Upper lobe of left lung (tissue), 6 donors: ENCODE measurements around the gene AP1G1. TPM values are rescaled to one million over a fixed set of nuclear protein-coding genes. Genes with fewer than 3 reads are reported as not detected.

Experiments used
- ATAC-seq, 2 donors: fragments of 200-7000 bp; cut with Tn5 transposase; one replicate each; pipeline ENCODE4 v1.9.1; 2022; ENCODE audit warnings: mild to moderate bottlenecking in 2 of 2, moderate library complexity in 2 of 2; ENCODE audit not compliant: low FRiP score in 2 of 2
- DNase-seq, 2 donors: peaks; one replicate each; pipeline ENCODE4 v3.0.0-alpha.2; 2019 to 2020
- H3K27ac ChIP-seq, 4 donors: fragments of 200-600 bp; sonication (generic); one replicate each; pipeline ENCODE4 v1.5.1; 2016 to 2019
- H3K27me3 ChIP-seq, 4 donors: fragments of 200-600 bp; sonication (generic); one replicate each; pipeline ENCODE4 v1.5.1; 2017 to 2019
- H3K36me3 ChIP-seq, 4 donors: fragments of 200-600 bp; sonication (generic); one replicate each; pipeline ENCODE4 v1.5.1; 2016 to 2019
- H3K4me1 ChIP-seq, 4 donors: fragments of 200-600 bp; sonication (generic); one replicate each; pipeline ENCODE4 v1.5.1; 2018 to 2019
- H3K4me3 ChIP-seq, 4 donors: fragments of 200-600 bp; sonication (generic); one replicate each; pipeline ENCODE4 v1.5.1; 2017 to 2019; ENCODE audit warnings: mild to moderate bottlenecking in 2 of 4, moderate library complexity in 1 of 4
- H3K9me3 ChIP-seq, 4 donors: fragments of 200-600 bp; sonication (generic); one replicate each; pipeline ENCODE4 v1.5.1; 2018 to 2019
- CTCF ChIP-seq, 6 experiments: fragments of 450-650 bp in 4 of 6; fragments of 200-600 bp in 2 of 6; sonication (generic) in 2 of 6; IDR thresholded peaks; one replicate each; pipeline ENCODE4 v1.5.1; 2016 to 2019; ENCODE audit warnings: antibody characterized with exemption in 6 of 6
- EP300 ChIP-seq, 4 donors: sonication (generic); formaldehyde crosslinking; IDR thresholded peaks; one replicate each; pipeline ENCODE4 v1.5.1; 2017; ENCODE audit warnings: antibody characterized with exemption in 4 of 4, control low read depth in 2 of 4
- POLR2A ChIP-seq, 4 donors: fragments of 450-650 bp; IDR thresholded peaks; one replicate each; pipeline ENCODE4 v1.5.1; 2016 to 2017; ENCODE audit warnings: antibody characterized with exemption in 4 of 4, mild to moderate bottlenecking in 2 of 4
- POLR2AphosphoS5 ChIP-seq, 2 donors: sonication (generic); formaldehyde crosslinking; IDR thresholded peaks; one replicate each; pipeline ENCODE4 v1.5.1; 2017; ENCODE audit warnings: antibody characterized with exemption in 2 of 2
- WGBS, 2 donors: methylation state at CpG; one replicate each; pipeline ENCODE4 v1.1.5; 2017 to 2018; 5-methylcytosine and 5-hydroxymethylcytosine counted together
- total RNA-seq, 6 donors: library from RNA; depleted of rRNA in 4 of 6; stranded (reverse); fragments of >200 nt in 4 of 6; gene quantifications; one replicate each; pipeline versions ENCODE4 v1.1.0 to v1.2.1, GENCODE V29; 2016 to 2021
- donor health status: DM: no; HTN: no; CAD: no; lungs with moderate emphysema.
- donor health status: DM: no; HTN: yes; CAD: no; lungs with severe emphysema.

The AP1G1 gene
- total RNA-seq, 6 donors from 2014 or later: 63.7 to 145 (median 88.6) TPM

- TF ChIP-seq POLR2A (IDR thresholded peaks at IDR 0.05): no peak
- no peak for TF ChIP-seq CTCF (IDR thresholded peaks at IDR 0.05)
- TF ChIP-seq EP300 (IDR thresholded peaks at IDR 0.05): no peak
- TF ChIP-seq POLR2AphosphoS5 (IDR thresholded peaks at IDR 0.05): no peak
- Histone ChIP-seq H3K4me1 (no peaks in the 10 kb centered on the region), H3K9me3 (no peaks in the 10 kb centered on the region), H3K36me3 (peaks cover 18 to 82% (median 48%) of the 10 kb centered on the region in 4 donors), H3K4me3 (no peak overlapping the region), H3K27ac (no peak overlapping the region), H3K27me3 (no peaks in the 10 kb centered on the region)
- DNase-seq: no peak
- no peak for ATAC-seq
These were observed 37.1 kb downstream of the AP1G1 start for GRCh38 chr16:71771571-71771970.

GRCh38 chr16:71769222-71769621, 39.4 kb downstream of the AP1G1 start:
- TF ChIP-seq CTCF (IDR thresholded peaks at IDR 0.05) (no peak), POLR2A (IDR thresholded peaks at IDR 0.05) (no peak), EP300 (IDR thresholded peaks at IDR 0.05) (no peak), POLR2AphosphoS5 (IDR thresholded peaks at IDR 0.05) (no peak)
- peaks cover 18 to 91% (median 46%) of the 10 kb centered on the region in 4 donors for H3K36me3 ChIP-seq
- no peaks in the 10 kb centered on the region for H3K4me1 ChIP-seq
- DNase-seq: no peak
- WGBS, 2 donors: 95 to 97% methylated on average over 1 of the region's 1 CpG
- no peaks in the 10 kb centered on the region for H3K27me3 ChIP-seq
- H3K27ac ChIP-seq: no peak overlapping the region
- ATAC-seq: no peak
- H3K9me3 ChIP-seq: no peaks in the 10 kb centered on the region
- no peak overlapping the region for H3K4me3 ChIP-seq

GRCh38 chr16:71767060-71767900, 41.4 kb downstream of the AP1G1 start:
- no peaks in the 10 kb centered on the region for H3K9me3 ChIP-seq
- no peak for DNase-seq
- peaks cover 21 to 91% (median 46%) of the 10 kb centered on the region in 4 donors for H3K36me3 ChIP-seq
- no peak overlapping the region for H3K27ac ChIP-seq
- H3K27me3 ChIP-seq: no peaks in the 10 kb centered on the region
- TF ChIP-seq POLR2A (IDR thresholded peaks at IDR 0.05) (no peak), CTCF (IDR thresholded peaks at IDR 0.05) (no peak), POLR2AphosphoS5 (IDR thresholded peaks at IDR 0.05) (no peak), EP300 (IDR thresholded peaks at IDR 0.05) (no peak)
- no peak for ATAC-seq
- 81 to 85% methylated on average over 3 of the region's 3 CpGs for WGBS, 2 donors
- no peak overlapping the region for H3K4me3 ChIP-seq
- no peaks in the 10 kb centered on the region for H3K4me1 ChIP-seq

- TF ChIP-seq POLR2A (IDR thresholded peaks at IDR 0.05) (no peak), POLR2AphosphoS5 (IDR thresholded peaks at IDR 0.05) (no peak), CTCF (IDR thresholded peaks at IDR 0.05) (no peak), EP300 (IDR thresholded peaks at IDR 0.05) (no peak)
- Histone ChIP-seq H3K4me1 (no peaks in the 10 kb centered on the region), H3K27me3 (no peaks in the 10 kb centered on the region), H3K9me3 (no peaks in the 10 kb centered on the region), H3K4me3 (no peak overlapping the region), H3K27ac (no peak overlapping the region), H3K36me3 (peaks cover 8 to 95% (median 50%) of the 10 kb centered on the region in 4 donors)
- no peak for DNase-seq
- ATAC-seq: no peak
- 87 to 94% methylated on average over 2 of the region's 2 CpGs for WGBS, 2 donors
These were observed 46.4 kb downstream of the AP1G1 start for GRCh38 chr16:71762186-71762585.

GRCh38 chr16:71761097-71761496, 47.5 kb downstream of the AP1G1 start:
- Histone ChIP-seq H3K27ac (no peak overlapping the region), H3K27me3 (no peaks in the 10 kb centered on the region), H3K36me3 (peaks cover 13 to 97% (median 59%) of the 10 kb centered on the region in 4 donors), H3K9me3 (no peaks in the 10 kb centered on the region), H3K4me1 (no peaks in the 10 kb centered on the region), H3K4me3 (no peak overlapping the region)
- DNase-seq (no peak), ATAC-seq (no peak)
- TF ChIP-seq POLR2A (IDR thresholded peaks at IDR 0.05): no peak
- no peak for TF ChIP-seq CTCF (IDR thresholded peaks at IDR 0.05)
- TF ChIP-seq POLR2AphosphoS5 (IDR thresholded peaks at IDR 0.05): no peak
- no peak for TF ChIP-seq EP300 (IDR thresholded peaks at IDR 0.05)
- 97 to 98% methylated on average over 2 of the region's 2 CpGs for WGBS, 2 donors
